Smooth muscle cell (in vitro differentiated cells): ENCODE measurements around the gene PPP2R2D. TPM values are rescaled to one million over a fixed set of nuclear protein-coding genes. Genes with fewer than 3 reads are reported as not detected.
A peak's percentile ranks its signal among the peaks of the same experiment; 100 is the strongest.

Experiments used
- DNase-seq: peaks from one replicate; lab custom pipeline; 2025; ENCODE audit not compliant: unreplicated experiment; lab: John Stamatoyannopoulos, UW
- H2AFZ ChIP-seq: fragments of 200-600 bp; sonication (generic); 2 replicates; pipeline ENCODE4 v1.6.0; 2016; ENCODE audit warnings: antibody characterized with exemption, low read depth, mild to moderate bottlenecking
- H3F3A ChIP-seq: fragments of 200-600 bp; sonication (generic); 2 replicates; pipeline ENCODE4 v1.6.0; 2017; ENCODE audit warnings: antibody characterized with exemption, low read depth
- H3K27ac ChIP-seq: fragments of 200-600 bp; sonication (generic); 2 replicates; pipeline ENCODE4 v1.5.1; 2016; ENCODE audit warnings: low read depth, mild to moderate bottlenecking
- H3K27me3 ChIP-seq: fragments of 200-600 bp; sonication (generic); 2 replicates; pipeline ENCODE4 v1.6.1; 2016; ENCODE audit warnings: low read depth, mild to moderate bottlenecking
- H3K36me3 ChIP-seq: fragments of 200-600 bp; sonication (generic); 2 replicates; pipeline ENCODE4 v1.5.1; 2016; ENCODE audit warnings: low read depth
- H3K4me1 ChIP-seq: fragments of 200-600 bp; sonication (generic); 2 replicates; pipeline ENCODE4 v1.5.1; 2016; ENCODE audit warnings: low read depth
- H3K4me2 ChIP-seq: fragments of 200-600 bp; sonication (generic); 2 replicates; pipeline ENCODE4 v1.6.0; 2016; ENCODE audit warnings: mild to moderate bottlenecking
- H3K4me3 ChIP-seq: fragments of 200-600 bp; sonication (generic); 2 replicates; pipeline ENCODE4 v1.5.1; 2016; ENCODE audit warnings: mild to moderate bottlenecking
- H3K79me2 ChIP-seq: fragments of 200-600 bp; sonication (generic); 2 replicates; pipeline ENCODE4 v1.6.0; 2016; ENCODE audit warnings: low read depth, mild to moderate bottlenecking
- H3K9ac ChIP-seq: fragments of 200-600 bp; sonication (generic); 2 replicates; pipeline ENCODE4 v1.6.0; 2016; ENCODE audit warnings: low read depth
- H3K9me3 ChIP-seq: fragments of 200-600 bp; sonication (generic); replicated peaks from 2 replicates; pipeline ENCODE4 v1.5.1; 2016; ENCODE audit warnings: low read depth
- H4K20me1 ChIP-seq: fragments of 200-600 bp; sonication (generic); 2 replicates; pipeline ENCODE4 v1.6.0; 2016; ENCODE audit warnings: low read depth
- WGBS: methylation state at CpG from one replicate; pipeline ENCODE4 v1.1.7; 2016; ENCODE audit warnings: low lambda C conversion rate; 5-methylcytosine and 5-hydroxymethylcytosine counted together
- polyA plus RNA-seq: library from polyadenylated mRNA; unstranded; fragments of >200 nt; fragmentation: Nextera tagmentation; extraction: Ambion mirVana; gene quantifications from 2 replicates; pipeline ENCODE4 v1.2.1, GENCODE V29; 2016
- total RNA-seq: library from RNA; depleted of rRNA; stranded (reverse); fragments of >200 nt; gene quantifications from 2 replicates; pipeline ENCODE4 v1.2.3, GENCODE V29; 2014
- TF ChIP-seq, protein P1 (sequence below): fragments of 200-600 bp; sonication (generic); IDR thresholded peaks from 2 replicates; pipeline ENCODE4 v1.5.1; 2017; ENCODE audit warnings: borderline replicate concordance, mild to moderate bottlenecking, antibody characterized with exemption; ENCODE audit not compliant: insufficient read depth, poor library complexity, severe bottlenecking

The PPP2R2D gene
- total and polyA plus RNA-seq, 2 experiments from 2014 or later = 22.5 to 27.1 TPM

DNA sequence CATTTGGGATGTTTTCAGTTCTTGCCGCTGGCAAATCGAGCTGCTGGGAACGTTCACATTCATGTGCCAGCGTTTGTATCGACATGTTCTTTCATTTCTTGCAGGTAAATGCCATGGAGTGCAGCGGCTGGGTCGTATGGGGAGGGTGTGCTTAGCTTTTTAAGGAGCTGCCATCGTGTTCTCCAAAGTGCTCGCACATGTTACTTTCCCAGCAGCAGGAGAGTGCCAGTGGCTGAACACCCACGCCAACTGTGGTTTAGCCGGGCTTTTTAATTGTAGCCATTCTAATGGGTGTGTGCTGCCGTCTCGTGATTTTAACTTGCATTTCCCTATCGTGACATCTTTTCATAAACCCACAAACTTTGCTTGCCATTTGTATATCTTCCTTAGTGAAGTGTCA lies 92.5 kb downstream of the PPP2R2D start:
- Histone ChIP-seq H3K4me2 (no peak overlapping the region), H3K4me3 (no peak overlapping the region), H3K27ac (no peak overlapping the region), H3K79me2 (no peaks in the 10 kb centered on the region), H4K20me1 (no peaks in the 10 kb centered on the region), H3K9ac (no peak overlapping the region), H3K9me3 (no peaks in the 10 kb centered on the region), H2AFZ (no peak overlapping the region), H3F3A (no peaks in the 10 kb centered on the region), H3K4me1 (peaks cover 5% of the 10 kb centered on the region), H3K27me3 (no peaks in the 10 kb centered on the region), H3K36me3 (no peaks in the 10 kb centered on the region)
- 91% methylated on average over 14 of the region's 14 CpGs for WGBS
- no peak for DNase-seq
- TF ChIP-seq, protein P1, sequence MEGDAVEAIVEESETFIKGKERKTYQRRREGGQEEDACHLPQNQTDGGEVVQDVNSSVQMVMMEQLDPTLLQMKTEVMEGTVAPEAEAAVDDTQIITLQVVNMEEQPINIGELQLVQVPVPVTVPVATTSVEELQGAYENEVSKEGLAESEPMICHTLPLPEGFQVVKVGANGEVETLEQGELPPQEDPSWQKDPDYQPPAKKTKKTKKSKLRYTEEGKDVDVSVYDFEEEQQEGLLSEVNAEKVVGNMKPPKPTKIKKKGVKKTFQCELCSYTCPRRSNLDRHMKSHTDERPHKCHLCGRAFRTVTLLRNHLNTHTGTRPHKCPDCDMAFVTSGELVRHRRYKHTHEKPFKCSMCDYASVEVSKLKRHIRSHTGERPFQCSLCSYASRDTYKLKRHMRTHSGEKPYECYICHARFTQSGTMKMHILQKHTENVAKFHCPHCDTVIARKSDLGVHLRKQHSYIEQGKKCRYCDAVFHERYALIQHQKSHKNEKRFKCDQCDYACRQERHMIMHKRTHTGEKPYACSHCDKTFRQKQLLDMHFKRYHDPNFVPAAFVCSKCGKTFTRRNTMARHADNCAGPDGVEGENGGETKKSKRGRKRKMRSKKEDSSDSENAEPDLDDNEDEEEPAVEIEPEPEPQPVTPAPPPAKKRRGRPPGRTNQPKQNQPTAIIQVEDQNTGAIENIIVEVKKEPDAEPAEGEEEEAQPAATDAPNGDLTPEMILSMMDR = no peak

DNA sequence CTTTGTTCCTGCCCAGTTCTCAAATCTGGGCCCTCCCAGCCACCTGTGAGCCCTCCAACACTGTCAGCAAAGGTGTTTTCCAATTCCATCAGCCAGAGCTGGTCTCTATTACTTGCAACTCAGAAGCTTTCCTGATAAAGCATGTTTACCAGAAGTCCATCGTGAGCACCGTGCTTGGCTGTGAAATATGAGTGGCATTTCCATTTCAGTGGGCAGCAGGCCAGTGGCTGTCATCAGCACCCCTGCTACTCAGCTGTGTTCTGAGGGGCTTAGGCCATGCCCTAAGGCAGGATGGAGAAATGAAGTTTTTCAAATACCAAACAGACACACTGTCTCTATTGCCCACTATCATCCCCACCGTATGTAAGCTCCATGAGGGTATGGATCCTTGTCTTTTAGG lies 93.6 kb downstream of the PPP2R2D start:
- DNase-seq = no peak
- 72% methylated on average over 3 of the region's 3 CpGs for WGBS
- Histone ChIP-seq H3K27ac (no peak overlapping the region), H3K4me1 (peaks cover 9% of the 10 kb centered on the region), H3K79me2 (no peaks in the 10 kb centered on the region), H3K36me3 (no peaks in the 10 kb centered on the region), H3K9ac (no peak overlapping the region), H3K4me2 (no peak overlapping the region), H4K20me1 (no peaks in the 10 kb centered on the region), H3K4me3 (no peak overlapping the region), H3K9me3 (no peaks in the 10 kb centered on the region), H3F3A (no peaks in the 10 kb centered on the region), H3K27me3 (no peaks in the 10 kb centered on the region), H2AFZ (no peak overlapping the region)
- TF ChIP-seq, protein P1 = no peak

DNA sequence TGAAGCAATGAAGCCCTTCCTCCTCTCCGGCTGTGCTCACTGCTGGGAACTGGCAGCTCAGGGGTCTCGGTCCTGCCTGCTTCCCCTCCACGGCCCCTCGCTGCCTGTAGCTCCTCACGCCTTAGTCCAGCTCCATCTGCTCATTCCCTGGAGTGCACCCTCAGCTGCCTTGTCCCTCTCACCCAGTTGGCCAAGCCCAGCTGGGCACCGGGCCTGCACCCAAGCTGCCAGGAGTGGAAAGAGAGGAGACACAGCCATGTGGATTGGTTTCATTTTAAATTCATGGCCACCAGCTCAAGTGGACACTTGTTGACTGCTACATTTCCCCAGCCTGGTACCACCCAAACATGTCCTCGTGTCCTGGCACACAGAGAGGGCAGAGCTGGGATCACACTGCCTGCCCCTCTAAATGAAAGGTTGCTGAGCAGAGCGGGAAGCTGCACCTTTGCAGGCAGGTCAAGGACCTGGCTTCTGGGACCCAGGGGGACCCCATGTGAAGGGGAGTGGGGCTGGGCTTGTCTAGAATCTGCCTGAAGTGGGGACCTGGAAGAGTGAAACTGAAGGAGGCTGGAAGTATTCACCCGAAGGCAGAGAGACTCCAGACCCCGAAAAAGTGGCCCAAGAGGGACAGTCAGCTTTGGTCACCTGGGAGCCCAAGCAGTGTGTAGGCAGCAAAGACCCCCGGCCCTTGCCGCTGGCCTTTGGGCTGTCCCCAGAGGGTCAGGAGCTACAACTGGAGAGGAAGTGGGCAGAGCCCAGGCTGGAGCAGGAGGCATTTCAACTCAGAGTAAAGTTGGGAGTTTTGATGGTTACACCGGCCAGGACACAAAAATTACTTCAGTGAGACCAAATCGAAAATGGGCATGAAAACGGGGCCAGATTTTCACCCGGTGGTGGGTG lies 95.9 kb downstream of the PPP2R2D start:
- Histone ChIP-seq H3K27me3 (no peaks in the 10 kb centered on the region), H3K9me3 (no peaks in the 10 kb centered on the region), H3K4me1 (peaks cover 9% of the 10 kb centered on the region), H3K36me3 (no peaks in the 10 kb centered on the region), H4K20me1 (no peaks in the 10 kb centered on the region), H3K4me3 (no peak overlapping the region), H3K27ac (no peak overlapping the region), H3F3A (no peaks in the 10 kb centered on the region), H3K79me2 (no peaks in the 10 kb centered on the region), H3K9ac (no peak overlapping the region), H3K4me2 (peak overlapping the region; percentile 62), H2AFZ (no peak overlapping the region)
- no peak for DNase-seq
- WGBS = 92% methylated on average over 16 of the region's 16 CpGs
- TF ChIP-seq, protein P1 = no peak
